Measurements from ENCODE around the gene NUCKS1. TPM values are rescaled to one million over a fixed set of nuclear protein-coding genes. Genes with fewer than 3 reads are reported as not detected.

NUCKS1 gene
- total RNA-seq, 1 experiment from 2014 or later: 319 TPM

DNA sequence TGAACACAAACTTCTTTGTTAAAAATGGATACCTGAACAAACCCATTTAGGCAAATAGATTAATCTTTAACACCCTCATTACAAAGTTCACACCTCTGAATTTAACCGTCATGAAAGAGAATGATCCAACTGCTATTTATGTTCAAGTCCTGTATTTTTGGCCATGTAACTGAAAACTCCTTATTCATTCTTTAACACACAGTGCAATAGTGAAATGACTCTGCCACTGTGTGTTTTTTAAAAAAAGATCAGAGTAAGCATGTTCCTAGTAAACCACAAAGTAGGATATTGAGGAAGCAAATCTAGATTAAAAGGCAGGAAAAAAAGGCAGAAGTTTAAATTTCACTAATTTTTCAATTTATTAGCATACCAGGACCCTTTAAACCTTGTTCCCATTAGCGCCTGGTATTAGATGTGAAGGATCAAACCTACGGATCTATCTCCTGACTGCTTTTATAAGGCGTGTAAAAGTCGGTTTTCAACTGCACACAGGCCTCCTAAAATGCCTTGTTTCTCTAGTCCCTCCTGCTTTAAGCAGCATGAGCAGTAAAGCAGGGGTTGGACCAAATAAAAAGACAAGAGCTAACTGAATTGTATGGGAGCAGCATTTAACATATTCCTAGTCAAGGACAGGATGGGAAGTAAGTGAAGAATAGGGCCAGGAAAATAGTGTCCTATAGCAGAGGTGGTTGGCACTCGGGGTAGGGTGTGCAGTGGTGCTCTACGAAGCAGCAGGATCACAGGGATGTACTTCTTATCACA is 33.4 kb downstream of the NUCKS1 start:
- Histone ChIP-seq H3F3A (ENCODE audit: insufficient read depth, low read depth) (peaks cover 85% of the 10 kb centered on the region), H3K36me3 (ENCODE audit: low read depth) (peaks cover 42% of the 10 kb centered on the region), H3K9me3 (ENCODE audit: insufficient read depth, low read depth) (no peaks in the 10 kb centered on the region), H2AFZ (no peak overlapping the region), H3K79me2 (ENCODE audit: low read depth) (no peaks in the 10 kb centered on the region), H3K9me2 (ENCODE audit: insufficient read depth) (no peaks in the 10 kb centered on the region), H3K4me1 (replicated peaks; ENCODE audit: insufficient read depth) (no peaks in the 10 kb centered on the region), H3K27ac (no peak overlapping the region), H3K27me3 (ENCODE audit: insufficient read depth, low read depth) (no peaks in the 10 kb centered on the region), H3K4me2 (no peak overlapping the region), H3K4me3 (no peak overlapping the region), H4K20me1 (ENCODE audit: insufficient read depth) (peaks cover 10% of the 10 kb centered on the region; the same call in 1 of the 2 replicates)
- ChIA-PET CTCF (no interaction called here), POLR2A (ENCODE audit: unreplicated experiment) (interaction anchor here (0.6 kb wide), 1 partner anchor 125 kb away, joined by 30 read pairs; no protein-coding TSS in a partner anchor)
- intact Hi-C loops (cut with micrococcal nuclease; ENCODE audit: unreplicated experiment): no loop called here
- no TSS peak for BruUV-seq (replicated peaks)
- TF ChIP-seq EZH2 (IDR thresholded peaks at IDR 0.05; ENCODE audit: low read depth) (no peak), CTCF (conservative IDR thresholded peaks at IDR 0.05) (no peak)
- no peak for DNase-seq

- H3K4me1 ChIP-seq (replicated peaks; ENCODE audit: insufficient read depth): no peaks in the 10 kb centered on the region
Measured at GRCh38 chr1:205715628-205716027, 34.4 kb downstream of the NUCKS1 start.

GRCh38 chr1:205714906-205715246 is 35.1 kb downstream of the NUCKS1 start:
- TF ChIP-seq CTCF (conservative IDR thresholded peaks at IDR 0.05) (no peak), EZH2 (IDR thresholded peaks at IDR 0.05; ENCODE audit: low read depth) (no peak)
- no peaks in the 10 kb centered on the region for H3K9me3 ChIP-seq (ENCODE audit: insufficient read depth, low read depth)
- H4K20me1 ChIP-seq (ENCODE audit: insufficient read depth): peaks cover 3% of the 10 kb centered on the region; the same call in 1 of the 2 replicates
- peaks cover 30% of the 10 kb centered on the region for H3K36me3 ChIP-seq (ENCODE audit: low read depth)
- intact Hi-C loops (cut with micrococcal nuclease; ENCODE audit: unreplicated experiment): loop anchor here (5.0 kb wide), 1 partner anchor 188 kb away; no protein-coding TSS in a partner anchor
- no peaks in the 10 kb centered on the region for H3K9me2 ChIP-seq (ENCODE audit: insufficient read depth)
- no peak overlapping the region for H2AFZ ChIP-seq
- no peaks in the 10 kb centered on the region for H3K79me2 ChIP-seq (ENCODE audit: low read depth)
- ChIA-PET CTCF (interaction anchor here (0.6 kb wide), 1 partner anchor 28 kb away, joined by 4 read pairs; no protein-coding TSS in a partner anchor), POLR2A (ENCODE audit: unreplicated experiment) (no interaction called here)
- no peaks in the 10 kb centered on the region for H3K27me3 ChIP-seq (ENCODE audit: insufficient read depth, low read depth)
- no peak overlapping the region for H3K4me2 ChIP-seq
- H3F3A ChIP-seq (ENCODE audit: insufficient read depth, low read depth): peaks cover 80% of the 10 kb centered on the region
- H3K4me3 ChIP-seq: no peak overlapping the region
- no TSS peak for BruUV-seq (replicated peaks)
- no peak for DNase-seq
- no peaks in the 10 kb centered on the region for H3K4me1 ChIP-seq (replicated peaks; ENCODE audit: insufficient read depth)
- H3K27ac ChIP-seq: no peak overlapping the region; the same call in 1 of the 2 replicates

More at GRCh38 chr1:205715628-205716027, 34.4 kb downstream of the NUCKS1 start:
- TF ChIP-seq EZH2 (IDR thresholded peaks at IDR 0.05; ENCODE audit: low read depth): no peak
- no peak for TF ChIP-seq CTCF (conservative IDR thresholded peaks at IDR 0.05)
- Histone ChIP-seq H2AFZ (no peak overlapping the region), H3K27me3 (ENCODE audit: insufficient read depth, low read depth) (no peaks in the 10 kb centered on the region), H4K20me1 (ENCODE audit: insufficient read depth) (peaks cover 10% of the 10 kb centered on the region; the same call in 1 of the 2 replicates), H3K27ac (no peak overlapping the region), H3K9me2 (ENCODE audit: insufficient read depth) (no peaks in the 10 kb centered on the region), H3K4me2 (no peak overlapping the region), H3F3A (ENCODE audit: insufficient read depth, low read depth) (peaks cover 84% of the 10 kb centered on the region), H3K9me3 (ENCODE audit: insufficient read depth, low read depth) (no peaks in the 10 kb centered on the region), H3K36me3 (ENCODE audit: low read depth) (peaks cover 35% of the 10 kb centered on the region), H3K4me3 (no peak overlapping the region), H3K79me2 (ENCODE audit: low read depth) (no peaks in the 10 kb centered on the region)
- intact Hi-C loops (cut with micrococcal nuclease; ENCODE audit: unreplicated experiment): no loop called here
- POLR2A ChIA-PET (ENCODE audit: unreplicated experiment): no interaction called here
- no peak for DNase-seq
- BruUV-seq (replicated peaks): no TSS peak
- CTCF ChIA-PET: no interaction called here

Measured in PC-9 (cell line).